ENCODE data around the gene PACS2.

DNA sequence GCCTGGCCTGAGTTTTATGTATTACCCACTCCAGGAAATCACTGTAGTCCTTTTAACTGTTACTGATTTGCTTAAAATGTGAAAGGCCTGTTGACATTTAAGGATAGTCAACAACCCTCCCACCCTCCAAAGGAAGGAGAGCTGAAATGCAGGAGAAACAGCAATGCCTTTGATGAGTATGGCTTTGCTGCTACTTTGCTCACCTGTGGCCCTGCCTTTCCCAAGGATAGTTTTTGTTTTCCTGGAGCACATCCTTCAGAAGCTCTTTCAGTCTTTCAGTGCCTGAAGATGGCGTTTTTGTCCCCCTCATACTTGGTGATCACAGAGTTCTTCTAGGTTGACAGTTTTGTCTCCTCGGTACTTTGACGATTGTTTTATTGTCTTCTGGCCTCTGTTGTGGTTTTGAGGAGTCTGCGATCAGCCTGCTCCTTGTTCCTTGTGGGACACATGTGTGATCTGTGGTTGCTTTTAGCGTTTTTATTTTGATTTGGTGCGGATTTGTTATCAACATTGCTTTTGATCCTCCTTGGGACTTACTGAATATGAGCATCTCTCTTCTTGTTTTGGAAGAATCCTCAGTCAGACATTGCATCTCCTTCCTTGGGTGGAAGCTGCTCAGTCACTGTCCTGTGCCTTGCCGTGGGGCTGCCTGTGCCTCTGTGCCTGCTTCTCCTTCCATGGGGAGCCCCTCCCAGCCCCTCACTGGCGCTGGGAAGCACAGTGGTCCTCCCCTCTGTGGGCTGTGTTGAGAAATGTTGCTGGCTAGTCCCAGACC, 17.2 kb downstream of the PACS2 start:
- no peak for TF ChIP-seq POLR2A (IDR thresholded peaks at IDR 0.05)
- TF ChIP-seq, protein P1, sequence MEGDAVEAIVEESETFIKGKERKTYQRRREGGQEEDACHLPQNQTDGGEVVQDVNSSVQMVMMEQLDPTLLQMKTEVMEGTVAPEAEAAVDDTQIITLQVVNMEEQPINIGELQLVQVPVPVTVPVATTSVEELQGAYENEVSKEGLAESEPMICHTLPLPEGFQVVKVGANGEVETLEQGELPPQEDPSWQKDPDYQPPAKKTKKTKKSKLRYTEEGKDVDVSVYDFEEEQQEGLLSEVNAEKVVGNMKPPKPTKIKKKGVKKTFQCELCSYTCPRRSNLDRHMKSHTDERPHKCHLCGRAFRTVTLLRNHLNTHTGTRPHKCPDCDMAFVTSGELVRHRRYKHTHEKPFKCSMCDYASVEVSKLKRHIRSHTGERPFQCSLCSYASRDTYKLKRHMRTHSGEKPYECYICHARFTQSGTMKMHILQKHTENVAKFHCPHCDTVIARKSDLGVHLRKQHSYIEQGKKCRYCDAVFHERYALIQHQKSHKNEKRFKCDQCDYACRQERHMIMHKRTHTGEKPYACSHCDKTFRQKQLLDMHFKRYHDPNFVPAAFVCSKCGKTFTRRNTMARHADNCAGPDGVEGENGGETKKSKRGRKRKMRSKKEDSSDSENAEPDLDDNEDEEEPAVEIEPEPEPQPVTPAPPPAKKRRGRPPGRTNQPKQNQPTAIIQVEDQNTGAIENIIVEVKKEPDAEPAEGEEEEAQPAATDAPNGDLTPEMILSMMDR (IDR thresholded peaks at IDR 0.05) = no peak
